GM21723 (cell line): ENCODE data around the gene MUTYH.
"Not testable (repeated sequence)": the region's sequence is repeated elsewhere in the genome, so short reads cannot be mapped to it uniquely, and the experiment has no call there.

ENCODE experiments used
- ATAC-seq: cut with Tn5 transposase; IDR thresholded peaks from one replicate; pipeline ENCODE4 v1.9.1; 2021; ENCODE audit warnings: mild to moderate bottlenecking, moderate library complexity; ENCODE audit not compliant: unreplicated experiment

Gene MUTYH

DNA sequence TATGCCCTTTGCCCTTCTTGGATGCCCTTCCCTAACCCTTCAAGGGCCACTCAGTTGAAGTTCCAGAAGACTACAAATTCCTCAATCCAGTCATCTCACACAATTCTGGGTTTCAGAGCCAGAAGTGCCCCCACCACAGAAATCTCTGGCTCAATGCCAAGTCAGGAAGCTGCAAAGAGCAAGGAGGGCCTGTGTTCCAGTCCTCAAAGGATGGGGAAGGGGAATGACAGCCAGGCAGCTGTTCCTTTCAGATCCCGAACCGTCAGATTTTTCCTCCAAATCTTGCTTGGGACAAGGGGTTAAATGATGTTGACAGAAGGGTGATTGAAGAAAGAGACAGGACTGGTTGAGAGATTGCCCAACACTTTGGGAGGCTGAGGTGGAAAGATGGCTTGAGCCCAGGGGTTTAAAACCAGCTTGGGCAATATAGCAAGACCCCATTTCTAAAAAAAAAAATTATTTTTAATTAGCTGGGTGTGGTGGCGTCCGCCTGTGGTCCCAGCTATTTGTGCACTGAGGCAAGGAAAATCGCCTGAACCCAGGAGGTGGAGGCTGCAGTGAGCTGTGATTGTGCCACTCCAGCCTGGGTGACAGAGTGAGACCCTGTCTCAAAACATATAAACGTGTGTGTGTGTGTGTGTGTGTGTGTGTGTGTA is 14.3 kb downstream of the MUTYH start:
- ATAC-seq, result no peak

GRCh38 chr1:45322486-45323040 is 17.7 kb downstream of the MUTYH start:
- no peak for ATAC-seq

GRCh38 chr1:45321444-45321843 is 18.8 kb downstream of the MUTYH start:
- no peak for ATAC-seq

DNA sequence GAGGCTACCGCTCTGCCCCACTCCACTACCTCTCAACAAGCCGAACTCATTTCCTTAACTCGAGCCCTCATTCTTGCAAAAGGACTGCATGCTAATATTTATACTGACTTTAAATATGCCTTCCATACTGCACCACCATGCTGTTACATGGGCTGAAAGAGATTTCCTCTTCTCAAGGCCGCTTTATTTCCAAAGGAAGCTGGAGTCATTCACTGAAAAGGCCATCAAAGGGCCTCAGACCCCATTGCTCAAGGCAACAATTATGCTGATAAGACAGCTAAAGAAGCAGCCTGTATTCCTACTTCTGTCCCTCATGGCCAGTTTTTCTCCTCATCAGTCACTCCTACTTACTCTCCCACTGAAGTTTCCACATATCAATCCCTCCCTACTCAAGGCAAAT is 20.5 kb downstream of the MUTYH start:
- no peak for ATAC-seq

DNA sequence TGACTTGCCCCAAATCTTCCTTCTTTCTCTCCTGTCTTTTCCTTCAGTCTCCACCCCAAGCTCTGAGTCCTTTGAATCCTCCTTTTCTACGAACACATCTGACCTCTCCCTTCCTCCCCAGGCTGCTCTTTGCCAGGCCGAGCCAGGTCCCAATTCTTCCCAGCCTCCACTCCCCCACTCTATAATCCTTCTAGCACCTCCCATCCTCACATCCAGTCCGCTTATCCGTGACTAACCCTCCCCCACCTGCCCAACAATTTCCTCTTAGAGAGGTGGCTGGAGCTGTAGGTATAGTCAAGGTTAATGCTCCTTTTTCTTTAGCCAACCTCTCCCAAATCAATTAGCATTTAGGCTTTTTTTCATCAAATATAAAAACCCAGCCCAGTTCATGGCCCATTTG is 23.1 kb downstream of the MUTYH start:
- ATAC-seq, result no peak

DNA sequence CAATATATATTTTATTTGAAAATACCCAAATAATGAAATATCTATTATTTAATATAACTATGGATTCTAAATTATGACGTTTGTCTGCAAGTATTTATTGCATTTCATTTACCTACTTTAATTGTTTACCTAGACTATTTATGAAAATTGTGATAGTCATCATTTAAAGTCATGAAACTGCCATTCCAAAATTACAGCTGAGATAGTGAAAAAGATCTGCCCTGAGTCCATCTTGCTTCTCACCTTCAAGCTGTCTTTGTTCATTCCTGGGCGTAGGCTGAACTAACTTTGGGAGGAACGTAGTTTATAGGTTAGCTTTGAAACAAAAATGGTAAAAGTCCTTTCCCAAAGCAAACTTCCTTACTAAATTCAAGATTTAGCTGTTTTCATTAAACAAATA is 26.0 kb downstream of the MUTYH start:
- no peak for ATAC-seq

DNA sequence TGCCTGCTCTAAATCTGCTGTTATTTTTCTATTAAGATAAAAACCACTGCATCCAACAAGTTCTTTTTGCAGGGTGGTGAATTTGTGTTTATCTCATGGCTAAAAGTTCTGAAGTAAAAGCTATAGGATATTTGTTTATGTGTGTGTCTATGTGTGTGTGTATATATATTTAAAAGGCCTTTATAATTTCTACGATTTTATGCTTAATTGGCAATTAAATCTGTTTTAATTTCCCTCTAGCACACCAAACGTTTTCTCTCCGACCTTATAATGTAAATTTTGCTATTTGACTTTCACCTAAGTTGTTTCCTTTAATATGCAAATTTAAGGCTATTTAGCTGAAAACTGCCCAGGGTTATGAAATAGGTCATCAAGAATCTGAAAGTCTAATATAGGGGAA is 33.3 kb downstream of the MUTYH start:
- ATAC-seq, result no peak

DNA sequence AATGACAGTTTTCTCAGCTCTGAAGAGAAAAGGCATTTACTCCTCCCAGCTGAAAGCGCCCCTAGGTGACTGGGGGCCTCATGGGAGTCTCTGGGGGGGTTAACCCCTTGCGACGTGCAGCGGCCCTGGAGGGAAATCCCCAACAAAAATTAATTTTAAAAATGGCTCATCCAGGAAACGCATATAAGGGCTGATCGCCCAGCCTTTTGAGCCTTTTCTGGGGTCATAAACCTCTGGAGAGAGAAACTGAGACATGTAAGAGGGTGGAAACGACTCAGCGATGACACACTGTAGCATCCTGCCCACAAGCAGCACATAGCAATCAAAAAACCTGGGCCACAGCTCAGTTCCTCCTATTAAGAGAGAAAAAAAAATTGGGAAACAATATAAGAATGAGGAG is 33.9 kb downstream of the MUTYH start:
- ATAC-seq, result no peak

DNA sequence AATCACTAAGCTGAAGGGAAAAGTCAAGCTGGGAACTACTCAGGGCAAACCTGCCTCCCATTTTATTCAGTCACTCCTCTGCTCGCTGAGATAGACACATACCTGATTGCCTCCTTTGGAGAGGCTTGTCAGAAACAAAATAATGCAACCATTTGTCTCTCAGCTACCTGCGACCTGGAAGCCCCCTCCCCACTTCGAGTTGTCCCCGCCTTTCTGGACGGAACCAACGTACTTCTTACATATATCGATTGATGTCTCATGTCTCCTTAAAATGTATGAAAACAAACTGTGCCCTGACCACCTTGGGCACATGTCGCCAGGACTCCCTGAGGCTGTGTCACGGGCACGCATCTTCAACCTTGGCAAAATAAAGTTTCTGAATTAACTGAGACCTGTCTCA is 35.0 kb downstream of the MUTYH start:
- no peak for ATAC-seq

- ATAC-seq, result no peak
Measured at GRCh38 chr1:45304311-45305081, 35.7 kb downstream of the MUTYH start.

GRCh38 chr1:45303520-45304310 is 36.5 kb downstream of the MUTYH start:
- peak; percentile 64 for ATAC-seq

DNA sequence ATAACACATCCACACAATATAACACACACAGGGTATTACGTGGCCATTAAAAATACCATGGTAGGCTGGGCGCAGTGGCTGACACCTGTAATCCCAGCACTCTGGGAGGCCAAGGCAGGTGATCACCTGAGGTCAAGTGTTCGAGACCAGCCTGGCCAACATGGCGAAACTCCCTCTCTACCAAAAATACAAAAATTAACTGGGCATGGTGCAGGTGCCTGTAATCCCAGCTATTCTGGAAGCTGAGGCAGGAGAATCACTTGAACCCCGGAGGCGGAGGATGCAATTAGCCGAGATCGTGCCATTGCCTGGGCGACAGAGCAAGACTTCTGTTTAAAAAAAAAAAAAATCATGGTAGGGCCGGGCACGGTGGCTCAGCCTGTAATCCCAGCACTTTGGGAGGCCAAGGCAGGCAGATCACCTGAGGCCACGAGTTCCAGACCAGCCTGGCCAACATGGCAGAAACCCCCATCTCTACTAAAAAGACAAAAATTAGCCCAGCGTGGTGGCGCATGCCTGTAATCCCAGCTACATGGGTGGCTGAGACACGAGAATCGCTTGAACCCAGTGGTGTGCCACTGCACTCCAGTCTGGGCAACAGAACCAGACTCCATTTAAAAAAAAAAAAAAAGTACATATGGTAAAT is 37.6 kb downstream of the MUTYH start:
- ATAC-seq, result no peak

DNA sequence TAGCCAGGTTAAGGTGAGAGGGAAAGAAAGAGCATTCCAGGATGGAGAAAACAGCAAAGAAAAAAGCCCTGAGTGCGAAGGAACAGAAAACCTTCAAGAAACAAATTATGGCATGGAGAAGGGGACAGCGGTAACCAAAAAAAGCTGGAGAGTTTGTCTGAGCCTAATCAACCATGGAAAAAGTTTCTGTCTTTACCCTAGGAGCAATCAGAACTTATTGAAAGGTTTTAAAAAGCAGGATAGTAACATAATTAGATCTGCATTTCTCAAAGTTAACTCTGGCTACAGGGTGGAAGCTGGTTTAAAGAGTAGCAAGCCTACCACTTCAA is 39.6 kb downstream of the MUTYH start:
- no peak for ATAC-seq

DNA sequence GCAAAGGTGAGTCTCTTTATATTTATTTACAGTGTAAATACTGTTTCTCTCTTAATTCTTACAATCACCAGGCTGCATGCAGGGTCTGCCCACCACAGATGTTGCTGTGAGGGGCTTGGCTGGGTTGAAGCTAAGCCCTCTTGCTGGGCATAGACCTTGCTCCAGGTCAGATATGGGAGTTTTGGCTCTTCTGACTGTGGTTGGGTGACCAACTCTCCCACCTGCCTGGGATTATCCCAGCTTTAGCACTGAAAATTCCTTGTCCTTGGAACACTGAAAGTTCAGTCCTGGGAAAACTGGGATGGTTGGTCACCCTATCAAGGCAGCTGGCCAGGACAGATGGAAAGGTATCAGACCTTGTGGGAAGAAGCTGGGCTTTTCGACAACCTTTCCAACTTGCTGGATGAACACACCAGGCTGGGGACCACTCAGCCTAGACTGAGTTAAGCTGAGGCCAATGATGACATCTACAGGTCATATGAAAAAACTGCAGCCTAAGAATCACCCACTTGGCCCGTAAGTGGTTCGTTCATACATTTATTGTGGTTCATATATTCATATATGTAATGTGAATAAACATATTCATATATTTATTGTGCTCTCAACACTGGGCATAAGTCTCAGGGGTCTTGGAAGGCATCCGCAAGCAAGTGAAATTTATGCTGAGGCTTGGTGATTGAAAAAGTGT is 40.1 kb downstream of the MUTYH start:
- ATAC-seq, result no peak

DNA sequence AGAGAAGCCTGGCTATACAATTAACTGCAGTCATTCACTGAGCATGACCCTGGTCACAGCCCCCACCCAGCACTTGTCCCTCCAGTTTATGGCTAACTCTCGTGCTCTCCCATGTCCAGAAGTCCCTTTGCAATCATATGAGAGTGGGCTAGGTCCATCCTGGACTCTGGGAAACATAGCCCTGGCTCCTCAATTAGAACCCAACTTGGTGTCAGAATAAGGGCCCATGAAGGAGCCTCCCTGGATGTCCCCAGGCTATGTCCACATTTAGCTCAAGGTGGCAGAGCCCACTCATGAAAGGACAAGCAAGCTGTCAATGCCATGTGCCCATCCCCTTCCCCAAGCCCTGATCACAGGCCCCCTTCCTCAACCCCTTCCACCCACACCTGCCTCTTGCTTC is 40.9 kb downstream of the MUTYH start:
- no peak for ATAC-seq

GRCh38 chr1:45297666-45298356 is 42.4 kb downstream of the MUTYH start:
- no peak for ATAC-seq

DNA sequence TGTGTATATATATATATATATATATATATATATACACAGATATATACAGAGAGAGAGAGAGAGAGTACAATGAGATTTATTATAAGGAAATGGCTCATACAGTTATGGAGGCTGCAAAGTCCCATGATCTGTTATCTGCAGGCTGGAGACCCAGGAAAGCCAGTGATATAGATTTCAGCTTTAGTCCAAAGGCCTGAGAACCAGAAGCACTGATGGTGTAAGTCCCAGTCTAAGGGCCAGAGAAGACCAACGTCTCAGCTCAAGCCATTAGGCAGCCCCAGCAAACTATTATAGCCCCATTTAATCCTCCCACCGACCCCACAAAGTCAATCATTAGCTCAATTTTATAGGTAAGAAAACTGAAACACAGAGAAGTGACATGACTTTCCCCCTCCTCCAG is 48.5 kb downstream of the MUTYH start:
- no peak for ATAC-seq

- ATAC-seq, result not testable (repeated sequence)
Measured at GRCh38 chr1:45291002-45291401, 49.2 kb downstream of the MUTYH start.

GRCh38 chr1:45286521-45286920 is 53.7 kb downstream of the MUTYH start:
- ATAC-seq, result not testable (repeated sequence)

DNA sequence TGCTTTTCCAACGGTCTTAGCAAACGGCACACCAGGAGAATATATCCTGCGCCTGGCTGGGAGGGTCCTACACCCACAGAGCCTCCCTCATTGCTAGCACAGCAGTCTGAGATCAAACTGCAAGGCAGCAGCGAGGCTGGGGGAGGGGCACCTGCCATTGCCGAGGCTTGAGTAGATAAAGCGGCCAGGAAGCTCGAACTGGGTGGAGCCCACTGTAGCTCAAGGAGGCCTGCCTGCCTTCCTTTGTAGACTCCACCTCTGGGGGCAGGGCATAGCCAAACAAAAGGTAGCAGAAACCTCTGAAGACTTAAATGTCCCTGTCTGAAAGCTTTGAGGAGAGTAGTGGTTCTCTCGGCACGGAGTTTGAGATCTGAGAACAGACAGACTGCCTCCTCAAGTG is 55.4 kb downstream of the MUTYH start:
- not testable (repeated sequence) for ATAC-seq
